ENCODE measurements around the gene EVL.

- no peak for TF ChIP-seq CTCF (IDR thresholded peaks at IDR 0.05; ENCODE audit: low read depth, low read length)
- TF ChIP-seq MYC (IDR thresholded peaks at IDR 0.05; ENCODE audit: low read depth, low read length) = no peak
- no peak for TF ChIP-seq POLR2A (IDR thresholded peaks at IDR 0.05; ENCODE audit: extremely low read depth, insufficient read length)
Observed at GRCh38 chr14:100178691-100179090, 113.5 kb downstream of the EVL start.
